ENCODE measurements around the gene SLC22A14. TPM values are rescaled to one million over a fixed set of nuclear protein-coding genes. Genes with fewer than 3 reads are reported as not detected.

Gene SLC22A14
- total and polyA plus RNA-seq, 2 donors (not counting 1 experiment from before 2014, with no cell fraction given) = not detected

DNA sequence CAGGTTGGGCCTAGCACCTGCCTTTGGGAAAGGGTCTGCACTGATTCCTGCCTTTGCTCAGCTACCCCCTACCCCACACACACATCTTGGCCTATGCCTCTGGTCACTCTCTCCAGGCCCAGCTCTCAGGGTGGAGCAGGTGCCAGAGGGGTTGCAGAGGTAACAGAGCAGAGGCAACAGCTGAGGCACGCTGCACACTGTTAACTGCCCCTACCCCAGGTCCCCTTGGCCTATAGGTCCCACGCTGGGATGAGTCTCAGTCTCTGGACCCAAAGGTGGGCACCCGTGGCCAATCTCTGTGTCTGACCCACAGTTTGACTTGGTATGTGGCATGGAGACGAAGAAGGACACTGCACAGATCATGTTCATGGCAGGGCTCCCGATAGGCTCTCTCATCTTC is 24.8 kb downstream of the SLC22A14 start:
- intact Hi-C loops (cut with micrococcal nuclease) = no loop called here
- Histone ChIP-seq H3K36me3 (replicated peaks in 1 of 2; ENCODE audit: control extremely low read depth in 1 of 2, control insufficient read depth in 1 of 2, extremely low read depth in 1 of 2, insufficient read depth in 2 of 2, low read length in 1 of 2) (no peaks in the 10 kb centered on the region), H2AFZ (ENCODE audit: insufficient read depth, low read depth, low read length, poor library complexity, severe bottlenecking) (no peak overlapping the region), H3K9ac (ENCODE audit: low read length) (no peak overlapping the region), H4K20me1 (ENCODE audit: control insufficient read depth, insufficient read depth, low read length, poor library complexity, severe bottlenecking) (no peaks in the 10 kb centered on the region), H3K27me3 (replicated peaks in 1 of 4; ENCODE audit: control extremely low read depth in 1 of 4, control insufficient read depth in 3 of 4, insufficient read depth in 4 of 4, low read length in 3 of 4) (no peaks in the 10 kb centered on the region), H3K27ac (ENCODE audit: low read length in 2 of 2) (no peak overlapping the region), H3K4me2 (replicated peaks; ENCODE audit: low read depth, low read length, poor library complexity, severe bottlenecking) (no peak overlapping the region), H3K9me3 (ENCODE audit: control extremely low read depth in 1 of 3, control insufficient read depth in 2 of 3, insufficient read depth in 1 of 3, low read length in 2 of 3) (peaks cover 0 to 12% (median 0%) of the 10 kb centered on the region in 3 donors), H3K79me2 (ENCODE audit: control insufficient read depth, insufficient read depth, low read length) (no peaks in the 10 kb centered on the region), H3K4me3 (ENCODE audit: control extremely low read depth in 1 of 5, extremely low read depth in 1 of 5, insufficient read depth in 1 of 5, low read depth in 2 of 5, low read length in 4 of 5) (no peak overlapping the region), H3K4me1 (ENCODE audit: control insufficient read depth in 2 of 2, insufficient read depth in 2 of 2, low read length in 2 of 2) (no peaks in the 10 kb centered on the region)
- DNase-seq (no peak), ATAC-seq (ENCODE audit: low read depth) (no peak)
- Mint-ChIP-seq H3K9me3 (ENCODE audit: insufficient read depth) (peaks cover 5% of the 10 kb centered on the region), H3K27ac (no peak overlapping the region), H3K4me3 (no peak overlapping the region), H3K27me3 (peaks cover 18% of the 10 kb centered on the region), H3K4me1 (no peaks in the 10 kb centered on the region)
- ChIA-PET POLR2A (no interaction called here), CTCF (no interaction called here)
- WGBS (ENCODE audit: insufficient coverage) = 94% methylated on average over 4 of the region's 5 CpGs
- TF ChIP-seq, protein P1, sequence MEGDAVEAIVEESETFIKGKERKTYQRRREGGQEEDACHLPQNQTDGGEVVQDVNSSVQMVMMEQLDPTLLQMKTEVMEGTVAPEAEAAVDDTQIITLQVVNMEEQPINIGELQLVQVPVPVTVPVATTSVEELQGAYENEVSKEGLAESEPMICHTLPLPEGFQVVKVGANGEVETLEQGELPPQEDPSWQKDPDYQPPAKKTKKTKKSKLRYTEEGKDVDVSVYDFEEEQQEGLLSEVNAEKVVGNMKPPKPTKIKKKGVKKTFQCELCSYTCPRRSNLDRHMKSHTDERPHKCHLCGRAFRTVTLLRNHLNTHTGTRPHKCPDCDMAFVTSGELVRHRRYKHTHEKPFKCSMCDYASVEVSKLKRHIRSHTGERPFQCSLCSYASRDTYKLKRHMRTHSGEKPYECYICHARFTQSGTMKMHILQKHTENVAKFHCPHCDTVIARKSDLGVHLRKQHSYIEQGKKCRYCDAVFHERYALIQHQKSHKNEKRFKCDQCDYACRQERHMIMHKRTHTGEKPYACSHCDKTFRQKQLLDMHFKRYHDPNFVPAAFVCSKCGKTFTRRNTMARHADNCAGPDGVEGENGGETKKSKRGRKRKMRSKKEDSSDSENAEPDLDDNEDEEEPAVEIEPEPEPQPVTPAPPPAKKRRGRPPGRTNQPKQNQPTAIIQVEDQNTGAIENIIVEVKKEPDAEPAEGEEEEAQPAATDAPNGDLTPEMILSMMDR (IDR thresholded peaks at IDR 0.05) = no peak
- TF ChIP-seq EZH2 (IDR thresholded peaks at IDR 0.05; ENCODE audit: borderline replicate concordance, insufficient read depth, low read depth, low read length, poor library complexity, severe bottlenecking) = no peak

DNA sequence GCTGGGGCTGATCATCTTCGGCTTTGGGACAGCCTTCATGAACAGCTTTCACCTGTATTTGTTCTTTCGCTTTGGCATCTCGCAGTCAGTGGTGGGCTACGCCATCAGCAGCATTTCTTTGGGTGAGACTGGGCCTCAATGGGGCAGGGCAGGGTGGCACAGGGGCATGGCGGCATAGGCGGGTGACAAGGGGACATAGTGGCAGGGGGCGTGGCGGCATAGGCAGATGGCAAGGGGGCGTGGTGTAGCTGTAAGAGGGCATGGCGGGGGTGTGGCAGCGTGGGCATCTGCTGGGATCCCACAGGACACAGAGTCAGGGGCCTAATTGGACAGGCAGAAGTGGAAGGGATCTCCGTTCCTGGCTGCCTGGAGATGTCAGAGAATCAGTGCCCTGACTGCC is 25.5 kb downstream of the SLC22A14 start:
- Histone ChIP-seq H3K79me2 (ENCODE audit: control insufficient read depth, insufficient read depth, low read length) (no peaks in the 10 kb centered on the region), H3K4me1 (ENCODE audit: control insufficient read depth in 2 of 2, insufficient read depth in 2 of 2, low read length in 2 of 2) (no peaks in the 10 kb centered on the region), H3K4me2 (replicated peaks; ENCODE audit: low read depth, low read length, poor library complexity, severe bottlenecking) (no peak overlapping the region), H3K27me3 (replicated peaks in 1 of 4; ENCODE audit: control extremely low read depth in 1 of 4, control insufficient read depth in 3 of 4, insufficient read depth in 4 of 4, low read length in 3 of 4) (no peaks in the 10 kb centered on the region), H2AFZ (ENCODE audit: insufficient read depth, low read depth, low read length, poor library complexity, severe bottlenecking) (no peak overlapping the region), H3K9ac (ENCODE audit: low read length) (no peak overlapping the region), H3K36me3 (replicated peaks in 1 of 2; ENCODE audit: control extremely low read depth in 1 of 2, control insufficient read depth in 1 of 2, extremely low read depth in 1 of 2, insufficient read depth in 2 of 2, low read length in 1 of 2) (no peaks in the 10 kb centered on the region), H3K27ac (ENCODE audit: low read length in 2 of 2) (no peak overlapping the region), H3K9me3 (ENCODE audit: control extremely low read depth in 1 of 3, control insufficient read depth in 2 of 3, insufficient read depth in 1 of 3, low read length in 2 of 3) (peaks cover 0 to 12% (median 0%) of the 10 kb centered on the region in 3 donors), H3K4me3 (ENCODE audit: control extremely low read depth in 1 of 5, extremely low read depth in 1 of 5, insufficient read depth in 1 of 5, low read depth in 2 of 5, low read length in 4 of 5) (no peak overlapping the region), H4K20me1 (ENCODE audit: control insufficient read depth, insufficient read depth, low read length, poor library complexity, severe bottlenecking) (no peaks in the 10 kb centered on the region)
- Mint-ChIP-seq H3K27me3 (peaks cover 24% of the 10 kb centered on the region), H3K4me3 (no peak overlapping the region), H3K9me3 (ENCODE audit: insufficient read depth) (peaks cover 5% of the 10 kb centered on the region), H3K27ac (no peak overlapping the region), H3K4me1 (no peaks in the 10 kb centered on the region)
- ATAC-seq (ENCODE audit: low read depth) = no peak
- ChIA-PET CTCF (no interaction called here), POLR2A (no interaction called here)
- intact Hi-C loops (cut with micrococcal nuclease) = no loop called here
- DNase-seq = no peak
- TF ChIP-seq, protein P1 (IDR thresholded peaks at IDR 0.05) = no peak
- TF ChIP-seq EZH2 (IDR thresholded peaks at IDR 0.05; ENCODE audit: borderline replicate concordance, insufficient read depth, low read depth, low read length, poor library complexity, severe bottlenecking) = no peak
- WGBS (ENCODE audit: insufficient coverage) = 89% methylated on average over 10 of the region's 12 CpGs
